HCT116 (cell line): ENCODE results near the gene BMPER.

Experiments used
- CTCF ChIP-seq, 3 experiments: fragments of 200-600 bp in 1 of 3; sonication (generic) in 1 of 3; IDR thresholded peaks in 2 of 3; conservative IDR thresholded peaks in 1 of 3; 2 replicates each; pipeline ENCODE4 v1.5.1; 2012 to 2017; ENCODE audit warnings: low read depth in 2 of 3, low read length in 2 of 3, antibody characterized with exemption in 1 of 3, borderline replicate concordance in 1 of 3, control low read depth in 1 of 3, mild to moderate bottlenecking in 1 of 3, mixed read lengths in 1 of 3, mixed run types in 1 of 3, moderate library complexity in 1 of 3; ENCODE audit not compliant: insufficient read depth in 1 of 3
- ELF1 ChIP-seq: IDR thresholded peaks from 2 replicates; pipeline ENCODE4 v1.6.1; 2012; ENCODE audit warnings: low read depth, borderline replicate concordance
- POLR2AphosphoS5 ChIP-seq: IDR thresholded peaks from 2 replicates; pipeline ENCODE4 v1.6.1; 2011; ENCODE audit warnings: mild to moderate bottlenecking, low read depth, low read length, moderate library complexity

- TF ChIP-seq CTCF (IDR thresholded peaks at IDR 0.05 in 2 of 3, conservative IDR thresholded peaks at IDR 0.05 in 1 of 3; ENCODE audit: borderline replicate concordance in 1 of 3, insufficient read depth in 1 of 3, low read depth in 2 of 3, low read length in 2 of 3) (no peak), ELF1 (no peak), POLR2AphosphoS5 (no peak)
Observed at GRCh38 chr7:33964417-33965182, 59.3 kb downstream of the BMPER start.
